Right renal cortex interstitium (tissue), 3 donors: Measurements from ENCODE around the gene TMEM106B. TPM values are rescaled to one million over a fixed set of nuclear protein-coding genes. Genes with fewer than 3 reads are reported as not detected.

Experiments used
- DNase-seq, 3 donors: peaks; one replicate each; pipeline ENCODE4 v3.0.0-alpha.2; 2013; ENCODE audit warnings: low read depth in 3 of 3, low spot score in 2 of 3
- polyA plus RNA-seq, 3 donors: library from polyadenylated mRNA; unstranded; fragments of 120-200 nt; gene quantifications; one replicate each; pipeline ENCODE4 v1.2.1, GENCODE V29; 2013; ENCODE audit not compliant: insufficient read length in 3 of 3

TMEM106B gene
- polyA plus RNA-seq, 3 donors, result 96.3 to 106 (median 105) TPM

- DNase-seq, result no peak
These were observed 80.8 kb downstream of the TMEM106B start for GRCh38 chr7:12291870-12292269.

Other genes with a start within 250 kb of the TMEM106B start
- 1 to 10 TPM; 3.1 to 5.1 (median 3.8) TPM for gene VWDE, start 192.6 kb downstream of the TMEM106B start, polyA plus RNA-seq